ENCODE results near the gene MALL. TPM values are rescaled to one million over a fixed set of nuclear protein-coding genes. Genes with fewer than 3 reads are reported as not detected.

Gene MALL
- total and polyA plus RNA-seq, 2 of the 8 experiments (the other 6 are each of a cell fraction or from before 2014, with no cell fraction given): 3.9 to 8.0 TPM

- no peak overlapping the region for H3K23ac ChIP-seq (ENCODE audit: insufficient read length)
- no peaks in the 10 kb centered on the region for H3K79me1 ChIP-seq (ENCODE audit: low read depth, low read length)
- H3K79me2 ChIP-seq (ENCODE audit: control insufficient read depth in 1 of 2, insufficient read depth in 2 of 2, low read length in 2 of 2): no peaks in the 10 kb centered on the region
- no peak overlapping the region for H2BK5ac ChIP-seq (ENCODE audit: low read depth, low read length)
- ChIA-PET POLR2A (ENCODE audit: partially characterized antibody) (no interaction called here), CTCF (ENCODE audit: partially characterized antibody) (interaction anchor here (1.4 to 1.7 kb wide), 2 partner anchors 18 to 21 kb away, joined by 3 to 5 read pairs; no protein-coding TSS in a partner anchor)
- H2BK12ac ChIP-seq (ENCODE audit: low read depth, low read length): no peak overlapping the region
- no peak overlapping the region for H2AFZ ChIP-seq (ENCODE audit: low read length)
- H3K27ac ChIP-seq (ENCODE audit: low read depth, low read length): no peak overlapping the region
- H3K9me3 ChIP-seq (ENCODE audit: insufficient read depth in 2 of 2, low read depth in 1 of 2, low read length in 1 of 2): no peaks in the 10 kb centered on the region
- no peak overlapping the region for H3K9ac ChIP-seq (replicated peaks in 1 of 4; ENCODE audit: extremely low read depth in 1 of 4, low read depth in 3 of 4, low read length in 3 of 4)
- H3K4me1 ChIP-seq (replicated peaks in 1 of 4; ENCODE audit: control insufficient read depth in 3 of 4, insufficient read depth in 4 of 4, low read length in 3 of 4): no peaks in the 10 kb centered on the region
- H3K18ac ChIP-seq (ENCODE audit: extremely low read depth, low read length): no peak overlapping the region
- H3K4me2 ChIP-seq (ENCODE audit: insufficient read depth in 1 of 2, low read depth in 2 of 2, low read length in 2 of 2): no peak overlapping the region
- no peak overlapping the region for H2BK20ac ChIP-seq (ENCODE audit: low read length)
- no peak for FAIRE-seq
- H3K56ac ChIP-seq (replicated peaks; ENCODE audit: insufficient read length, low read depth, low read length): no peak overlapping the region
- no peak overlapping the region for H2BK15ac ChIP-seq (ENCODE audit: low read length)
- H3K27me3 ChIP-seq (replicated peaks in 1 of 4; ENCODE audit: control insufficient read depth in 3 of 4, extremely low read depth in 1 of 4, insufficient read depth in 3 of 4, low read length in 3 of 4): no peaks in the 10 kb centered on the region
- no peak overlapping the region for H4K91ac ChIP-seq (replicated peaks; ENCODE audit: insufficient read length, low read length)
- no peaks in the 10 kb centered on the region for H3K23me2 ChIP-seq (ENCODE audit: low read depth, low read length)
- H2AK5ac ChIP-seq (ENCODE audit: low read depth, low read length): no peak overlapping the region
- H3K14ac ChIP-seq (ENCODE audit: insufficient read length): no peak overlapping the region
- no peak overlapping the region for H4K8ac ChIP-seq (ENCODE audit: extremely low read depth, insufficient read depth, low read length)
- no peaks in the 10 kb centered on the region for H3K36me3 ChIP-seq (ENCODE audit: control insufficient read depth in 2 of 4, insufficient read depth in 4 of 4, low read length in 3 of 4)
- H3K4ac ChIP-seq (replicated peaks; ENCODE audit: insufficient read length, low read depth, low read length): no peak overlapping the region
- no peak for DNase-seq (ENCODE audit: low read depth in 1 of 2, low spot score in 2 of 2)
- no peak overlapping the region for H3K4me3 ChIP-seq (ENCODE audit: extremely low read depth in 1 of 4, insufficient read depth in 2 of 4, low read depth in 3 of 4, low read length in 4 of 4)
- no peak overlapping the region for H2BK120ac ChIP-seq (replicated peaks; ENCODE audit: low read depth, low read length)
- H4K20me1 ChIP-seq (replicated peaks in 1 of 2; ENCODE audit: control insufficient read depth in 1 of 2, insufficient read depth in 2 of 2, low read length in 2 of 2): no peaks in the 10 kb centered on the region
- no peak overlapping the region for H4K5ac ChIP-seq (ENCODE audit: insufficient read length, low read depth, low read length)
- no peak for TF ChIP-seq SP2 (IDR thresholded peaks at IDR 0.05; ENCODE audit: low read length)
- TF ChIP-seq EP300 (IDR thresholded peaks at IDR 0.05; ENCODE audit: borderline replicate concordance in 1 of 2, low read depth in 2 of 2, low read length in 2 of 2): no peak
- TF ChIP-seq GTF2F1 (IDR thresholded peaks at IDR 0.05; ENCODE audit: borderline replicate concordance, low read depth, low read length): no peak
- TF ChIP-seq CBX5 (IDR thresholded peaks at IDR 0.05; ENCODE audit: low read depth, low read length): no peak
- TF ChIP-seq MAX (IDR thresholded peaks at IDR 0.05): no peak
- TF ChIP-seq POU5F1 (IDR thresholded peaks at IDR 0.05; ENCODE audit: low read depth, low read length): no peak
- no peak for TF ChIP-seq RFX5 (IDR thresholded peaks at IDR 0.05; ENCODE audit: borderline replicate concordance, low read depth, low read length)
- no peak for TF ChIP-seq SIRT6 (IDR thresholded peaks at IDR 0.05; ENCODE audit: low read length)
- no peak for TF ChIP-seq TEAD4 (IDR thresholded peaks at IDR 0.05; ENCODE audit: low read depth, low read length)
- TF ChIP-seq FOSL1 (IDR thresholded peaks at IDR 0.05; ENCODE audit: insufficient read depth, low read depth, low read length): no peak
Observed at GRCh38 chr2:110134025-110134424, 18.4 kb upstream of the MALL start.
